Measurements from ENCODE around the gene IGSF5.
"Not testable (repeated sequence)": the region's sequence is repeated elsewhere in the genome, so short reads cannot be mapped to it uniquely, and the experiment has no call there.

IGSF5 gene

GRCh38 chr21:39739531-39739930 is 5.5 kb upstream of the IGSF5 start:
- DNase-seq, result not testable (repeated sequence)

- DNase-seq, result not testable (repeated sequence)
These were observed 2.4 kb upstream of the IGSF5 start for GRCh38 chr21:39742561-39742960.

GRCh38 chr21:39745332-39745731 is 349 bp downstream of the IGSF5 start:
- DNase-seq, result not testable (repeated sequence)

- no peak for DNase-seq
These were observed 5.7 kb downstream of the IGSF5 start for GRCh38 chr21:39750670-39751069.

GRCh38 chr21:39754811-39755210 is 9.8 kb downstream of the IGSF5 start:
- DNase-seq, result no peak

- no peak for DNase-seq
These were observed 11.3 kb downstream of the IGSF5 start for GRCh38 chr21:39756285-39756684.

- no peak for DNase-seq
These were observed 18.4 kb downstream of the IGSF5 start for GRCh38 chr21:39763272-39763970.

- DNase-seq, result no peak
These were observed 29.2 kb downstream of the IGSF5 start for GRCh38 chr21:39774227-39774626.

- DNase-seq, result no peak
These were observed 30.8 kb downstream of the IGSF5 start for GRCh38 chr21:39775816-39776215.

GRCh38 chr21:39776589-39776988 is 31.6 kb downstream of the IGSF5 start:
- no peak for DNase-seq

- DNase-seq, result no peak
These were observed 36.3 kb downstream of the IGSF5 start for GRCh38 chr21:39781331-39781730.

GRCh38 chr21:39788383-39788782 is 43.4 kb downstream of the IGSF5 start:
- peak; percentile 32 for DNase-seq

GRCh38 chr21:39796466-39796865 is 51.5 kb downstream of the IGSF5 start:
- DNase-seq, result no peak

GRCh38 chr21:39799178-39799577 is 54.2 kb downstream of the IGSF5 start:
- no peak for DNase-seq

GRCh38 chr21:39800311-39800710 is 55.3 kb downstream of the IGSF5 start:
- DNase-seq, result no peak

GRCh38 chr21:39802217-39802616 is 57.2 kb downstream of the IGSF5 start:
- DNase-seq, result no peak

GRCh38 chr21:39803393-39803792 is 58.4 kb downstream of the IGSF5 start:
- no peak for DNase-seq

- DNase-seq, result no peak
These were observed 59.3 kb downstream of the IGSF5 start for GRCh38 chr21:39804240-39804639.

GRCh38 chr21:39805983-39806382 is 61.0 kb downstream of the IGSF5 start:
- DNase-seq, result no peak

GRCh38 chr21:39807738-39808137 is 62.8 kb downstream of the IGSF5 start:
- DNase-seq, result no peak

GRCh38 chr21:39809936-39810335 is 65.0 kb downstream of the IGSF5 start:
- DNase-seq, result no peak

GRCh38 chr21:39812983-39813382 is 68.0 kb downstream of the IGSF5 start:
- DNase-seq, result no peak

- no peak for DNase-seq
These were observed 73.6 kb downstream of the IGSF5 start for GRCh38 chr21:39818557-39818956.

GRCh38 chr21:39822042-39822441 is 77.1 kb downstream of the IGSF5 start:
- DNase-seq, result no peak

- no peak for DNase-seq
These were observed 80.3 kb downstream of the IGSF5 start for GRCh38 chr21:39825250-39825649.

Measured in NCI-H1105 treated with DMSO at 0.1 percent for 48 hours (cell line).